K562 treated with DMSO at 1 percent for 24 hours (cell line): Measurements from ENCODE around the gene MCRS1. TPM values are rescaled to one million over a fixed set of nuclear protein-coding genes. Genes with fewer than 3 reads are reported as not detected.

Experiments used
- total RNA-seq: library from RNA; unstranded; fragments of 300-600 nt; gene quantifications from 2 replicates; pipeline ENCODE4 v1.2.3, GENCODE V29; 2022; ENCODE audit warnings: low read depth; ENCODE audit not compliant: insufficient read depth

The MCRS1 gene, protein sequence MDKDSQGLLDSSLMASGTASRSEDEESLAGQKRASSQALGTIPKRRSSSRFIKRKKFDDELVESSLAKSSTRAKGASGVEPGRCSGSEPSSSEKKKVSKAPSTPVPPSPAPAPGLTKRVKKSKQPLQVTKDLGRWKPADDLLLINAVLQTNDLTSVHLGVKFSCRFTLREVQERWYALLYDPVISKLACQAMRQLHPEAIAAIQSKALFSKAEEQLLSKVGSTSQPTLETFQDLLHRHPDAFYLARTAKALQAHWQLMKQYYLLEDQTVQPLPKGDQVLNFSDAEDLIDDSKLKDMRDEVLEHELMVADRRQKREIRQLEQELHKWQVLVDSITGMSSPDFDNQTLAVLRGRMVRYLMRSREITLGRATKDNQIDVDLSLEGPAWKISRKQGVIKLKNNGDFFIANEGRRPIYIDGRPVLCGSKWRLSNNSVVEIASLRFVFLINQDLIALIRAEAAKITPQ
- total RNA-seq, result 68.7 and 79.5 TPM in 2 replicates

DNA sequence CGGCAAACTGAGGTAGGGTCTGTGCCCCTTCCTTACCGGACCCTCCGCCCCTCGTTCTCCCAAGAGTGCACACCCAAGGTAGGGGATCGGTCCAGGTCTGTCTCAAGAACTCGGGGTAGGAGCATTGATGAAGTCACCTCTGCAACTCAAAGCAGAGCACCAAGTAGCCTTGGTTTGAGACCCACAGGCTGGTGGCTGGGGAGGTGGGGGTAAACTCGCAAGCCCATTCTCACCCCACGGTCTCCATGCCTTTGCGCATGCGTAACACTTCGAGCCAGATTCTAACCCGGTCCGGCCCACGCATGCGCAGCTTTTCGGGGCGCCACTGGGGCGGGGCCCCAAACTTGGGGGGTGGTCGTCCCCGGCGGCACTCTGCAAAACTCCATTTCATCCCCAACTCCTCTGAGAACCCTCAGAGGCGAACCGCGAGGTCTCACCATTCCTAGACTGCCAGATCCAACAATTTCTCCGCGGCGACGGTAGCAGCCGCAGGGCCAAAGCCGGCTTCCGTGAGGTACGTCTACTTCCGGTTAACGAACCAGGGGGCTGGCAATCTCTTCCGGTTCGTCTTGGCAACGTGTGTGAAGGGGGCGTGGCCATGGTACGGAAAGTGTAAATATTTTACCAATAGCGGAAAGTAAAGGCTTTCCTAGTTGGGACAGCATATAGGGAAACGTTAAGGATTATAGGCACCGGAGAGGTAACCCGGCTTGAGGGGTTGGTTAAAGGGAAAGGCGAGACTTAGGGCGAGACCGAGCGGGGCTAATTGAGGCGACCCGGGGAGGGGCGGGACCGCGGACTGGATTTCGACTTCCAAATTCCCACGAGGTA, at the start of gene MCRS1:
MCRS1 (minus strand) TSS at position 532 of the 831 bp plus-strand sequence. CDS start 1,411 bp downstream, outside the sequence.

DNA sequence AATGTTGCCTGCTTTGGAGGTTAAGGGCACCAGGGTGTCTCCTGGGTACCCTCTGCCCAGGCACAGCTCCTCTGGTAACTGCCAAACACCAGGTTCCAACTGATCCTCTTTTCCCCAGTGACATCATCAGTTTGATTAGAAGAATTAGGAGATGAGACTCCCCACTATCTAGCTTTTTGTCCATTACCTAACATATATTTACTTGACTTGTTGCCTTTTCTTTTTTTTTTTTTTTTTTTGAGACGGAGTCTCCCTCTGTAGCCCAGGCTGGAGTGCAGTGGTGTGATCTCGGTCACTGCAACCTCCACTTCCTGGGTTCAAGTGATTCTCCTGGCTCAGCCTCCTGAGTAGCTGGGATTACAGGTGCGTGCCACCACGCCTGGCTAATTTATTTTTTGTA, 37.6 kb upstream of the MCRS1 start, which contains the start of gene FAM186B:
FAM186B (minus strand) TSS at position 101 of the 400 bp plus-strand sequence. CDS start 162 bp downstream, outside the sequence.

DNA sequence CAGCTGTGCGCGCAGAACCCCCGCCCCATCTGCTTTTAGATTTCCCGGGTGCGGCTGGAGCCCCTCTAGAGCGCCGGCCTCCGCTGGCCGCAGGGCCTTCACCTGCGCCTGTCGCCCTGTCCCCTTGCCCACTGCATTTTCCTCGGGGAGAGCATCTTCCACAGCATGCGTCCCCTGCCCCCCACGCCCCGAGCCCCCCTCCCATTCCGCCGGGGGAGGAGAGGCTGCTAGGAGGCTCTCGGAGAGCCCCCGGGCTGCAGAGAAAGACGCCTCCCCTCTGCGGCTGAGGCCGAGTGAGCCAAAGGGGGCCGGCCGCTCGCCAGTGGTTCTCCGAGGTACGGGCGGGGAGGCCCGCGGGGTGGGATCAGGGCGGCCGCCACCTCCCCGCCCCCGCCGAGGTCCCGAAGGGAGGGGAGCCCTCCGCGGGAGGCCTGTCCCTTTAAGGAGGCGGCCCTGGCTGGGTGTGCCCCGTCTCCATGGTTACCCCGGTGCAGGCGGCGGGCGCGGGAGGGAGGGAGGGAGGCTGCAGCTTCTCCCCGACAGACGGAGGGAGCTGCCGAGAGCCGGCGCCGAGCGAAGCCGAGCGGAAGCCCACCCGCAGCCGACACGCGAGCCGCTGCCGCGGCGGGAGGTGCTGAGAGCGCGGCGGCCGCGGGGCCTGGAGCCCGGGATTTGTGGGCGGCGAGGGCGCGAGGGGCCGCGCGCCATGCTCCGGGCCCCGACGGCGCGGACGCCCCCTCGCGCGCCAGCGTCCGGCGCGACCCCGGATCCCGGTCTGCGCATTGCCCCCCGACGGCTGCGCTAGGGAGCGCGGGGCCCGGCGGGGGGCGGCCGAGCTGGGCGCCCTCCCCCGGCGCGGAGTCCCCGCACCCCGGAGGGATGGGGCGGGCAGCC, 29.2 kb downstream of the MCRS1 start, which contains the start of gene KCNH3:
KCNH3 (plus strand) TSS at position 521 of the 894 bp plus-strand sequence. CDS start 387 bp downstream, outside the sequence.

Other genes starting within 250 kb of the MCRS1 start
- 66.6 and 80.7 TPM in 2 replicates for gene TROAP, start 244.9 kb downstream of the MCRS1 start, total RNA-seq
- gene C1QL4, start 231.0 kb downstream of the MCRS1 start, total RNA-seq, result 3.1 and 4.9 TPM in 2 replicates
- 0.14 and 0.50 TPM in 2 replicates for gene DNAJC22, start 221.3 kb downstream of the MCRS1 start, total RNA-seq
- 16.0 and 22.0 TPM in 2 replicates for gene SPATS2, start 200.7 kb downstream of the MCRS1 start, total RNA-seq
- gene KCNH3, start 29.1 kb downstream of the MCRS1 start, total RNA-seq, result 0.20 and 0.25 TPM in 2 replicates
- gene FAM186B, start 37.5 kb upstream of the MCRS1 start, total RNA-seq, result 0.21 and 0.42 TPM in 2 replicates
- gene PRPF40B, start 55.4 kb upstream of the MCRS1 start, total RNA-seq, result 3.0 and 3.5 TPM in 2 replicates
- gene FMNL3, start 139.3 kb upstream of the MCRS1 start, total RNA-seq, result 11.3 and 12.1 TPM in 2 replicates
- 363 and 368 TPM in 2 replicates for gene TMBIM6, start 173.4 kb upstream of the MCRS1 start, total RNA-seq